MCF 10A (cell line): Measurements from ENCODE around the gene FANCC. TPM values are rescaled to one million over a fixed set of nuclear protein-coding genes. Genes with fewer than 3 reads are reported as not detected.

Experiments used
- BruUV-seq: library from RNA; stranded (reverse); fragments of 400-500 nt; replicated peaks from 2 replicates; lab custom pipeline; 2021; lab: Mats Ljungman, UMichigan
- CTCF ChIA-PET: fragments of 300-600 bp; sonication (Branson Sonifier 250); formaldehyde crosslinking; extraction: SDS; loops from one replicate; lab custom pipeline; 2021; ENCODE audit warnings: antibody characterized with exemption, inconsistent platforms; lab: Yijun Ruan, JAX
- POLR2A ChIA-PET: fragments of 300-600, 350-650 bp; sonication (Branson Sonifier 250); formaldehyde crosslinking; extraction: SDS; loops from one replicate; lab custom pipeline; 2020; ENCODE audit warnings: antibody characterized with exemption, inconsistent platforms; lab: Yijun Ruan, JAX
- DNase-seq: peaks from one replicate; pipeline ENCODE4 v3.0.0-alpha.2; 2018; ENCODE audit not compliant: unreplicated experiment
- H3K27ac Mint-ChIP-seq: one replicate; pipeline ENCODE4 v1.8.0; 2022; ENCODE audit warnings: mild to moderate bottlenecking, low read depth, mixed read lengths; ENCODE audit not compliant: unreplicated experiment
- H3K27me3 Mint-ChIP-seq: one replicate; pipeline ENCODE4 v1.8.0; 2022; ENCODE audit warnings: mixed read lengths; ENCODE audit not compliant: insufficient read depth, unreplicated experiment
- H3K36me3 Mint-ChIP-seq: one replicate; pipeline ENCODE4 v1.8.0; 2022; ENCODE audit warnings: mild to moderate bottlenecking, moderate library complexity, mixed read lengths; ENCODE audit not compliant: insufficient read depth, unreplicated experiment
- H3K4me1 Mint-ChIP-seq: one replicate; pipeline ENCODE4 v1.8.0; 2022; ENCODE audit warnings: mixed read lengths; ENCODE audit not compliant: insufficient read depth, unreplicated experiment
- H3K4me3 Mint-ChIP-seq: one replicate; pipeline ENCODE4 v1.8.0; 2022; ENCODE audit warnings: mild to moderate bottlenecking, moderate library complexity, mixed read lengths; ENCODE audit not compliant: unreplicated experiment
- H3K9me3 Mint-ChIP-seq: one replicate; pipeline ENCODE4 v1.8.0; 2022; ENCODE audit warnings: mixed read lengths; ENCODE audit not compliant: unreplicated experiment
- intact Hi-C: fragments of 100-400 bp; cut with micrococcal nuclease; formaldehyde crosslinking; loops from 2 replicates; pipeline ENCODE4 v1.14.1; 2022
- total RNA-seq: library from RNA; stranded (reverse); gene quantifications from 2 replicates; pipeline ENCODE4 v1.2.3, GENCODE V29; 2022
- TF ChIP-seq, protein P1 (sequence below): fragments of 200-600 bp; IDR thresholded peaks from one replicate; pipeline ENCODE4 v1.8.0; 2022; ENCODE audit warnings: antibody characterized with exemption, mild to moderate bottlenecking; ENCODE audit not compliant: unreplicated experiment

Gene FANCC
- total RNA-seq, 1 experiment from 2014 or later, result 12.1 TPM

- no peaks in the 10 kb centered on the region for H3K4me1 Mint-ChIP-seq
- no TSS peak for BruUV-seq
- CTCF ChIA-PET, result no interaction called here
Observed at GRCh38 chr9:95351051-95351450, 33.5 kb upstream of the FANCC start.

GRCh38 chr9:95350266-95350665, 32.8 kb upstream of the FANCC start:
- Mint-ChIP-seq H3K4me3 (no peak overlapping the region), H3K4me1 (no peaks in the 10 kb centered on the region), H3K36me3 (peaks cover 4% of the 10 kb centered on the region), H3K9me3 (no peaks in the 10 kb centered on the region), H3K27ac (no peak overlapping the region), H3K27me3 (no peaks in the 10 kb centered on the region)
- ChIA-PET CTCF (no interaction called here), POLR2A (no interaction called here)
- BruUV-seq, result no TSS peak
- intact Hi-C loops, result no loop called here
- TF ChIP-seq, protein P1, sequence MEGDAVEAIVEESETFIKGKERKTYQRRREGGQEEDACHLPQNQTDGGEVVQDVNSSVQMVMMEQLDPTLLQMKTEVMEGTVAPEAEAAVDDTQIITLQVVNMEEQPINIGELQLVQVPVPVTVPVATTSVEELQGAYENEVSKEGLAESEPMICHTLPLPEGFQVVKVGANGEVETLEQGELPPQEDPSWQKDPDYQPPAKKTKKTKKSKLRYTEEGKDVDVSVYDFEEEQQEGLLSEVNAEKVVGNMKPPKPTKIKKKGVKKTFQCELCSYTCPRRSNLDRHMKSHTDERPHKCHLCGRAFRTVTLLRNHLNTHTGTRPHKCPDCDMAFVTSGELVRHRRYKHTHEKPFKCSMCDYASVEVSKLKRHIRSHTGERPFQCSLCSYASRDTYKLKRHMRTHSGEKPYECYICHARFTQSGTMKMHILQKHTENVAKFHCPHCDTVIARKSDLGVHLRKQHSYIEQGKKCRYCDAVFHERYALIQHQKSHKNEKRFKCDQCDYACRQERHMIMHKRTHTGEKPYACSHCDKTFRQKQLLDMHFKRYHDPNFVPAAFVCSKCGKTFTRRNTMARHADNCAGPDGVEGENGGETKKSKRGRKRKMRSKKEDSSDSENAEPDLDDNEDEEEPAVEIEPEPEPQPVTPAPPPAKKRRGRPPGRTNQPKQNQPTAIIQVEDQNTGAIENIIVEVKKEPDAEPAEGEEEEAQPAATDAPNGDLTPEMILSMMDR, result no peak
- no peak for DNase-seq

More at GRCh38 chr9:95351051-95351450, 33.5 kb upstream of the FANCC start:
- peaks cover 4% of the 10 kb centered on the region for H3K36me3 Mint-ChIP-seq
- POLR2A ChIA-PET, result no interaction called here
- DNase-seq, result no peak
- intact Hi-C loops, result no loop called here
- no peak overlapping the region for H3K4me3 Mint-ChIP-seq
- H3K27ac Mint-ChIP-seq, result no peak overlapping the region
- TF ChIP-seq, protein P1, result no peak
- H3K27me3 Mint-ChIP-seq, result no peaks in the 10 kb centered on the region
- no peaks in the 10 kb centered on the region for H3K9me3 Mint-ChIP-seq

DNA sequence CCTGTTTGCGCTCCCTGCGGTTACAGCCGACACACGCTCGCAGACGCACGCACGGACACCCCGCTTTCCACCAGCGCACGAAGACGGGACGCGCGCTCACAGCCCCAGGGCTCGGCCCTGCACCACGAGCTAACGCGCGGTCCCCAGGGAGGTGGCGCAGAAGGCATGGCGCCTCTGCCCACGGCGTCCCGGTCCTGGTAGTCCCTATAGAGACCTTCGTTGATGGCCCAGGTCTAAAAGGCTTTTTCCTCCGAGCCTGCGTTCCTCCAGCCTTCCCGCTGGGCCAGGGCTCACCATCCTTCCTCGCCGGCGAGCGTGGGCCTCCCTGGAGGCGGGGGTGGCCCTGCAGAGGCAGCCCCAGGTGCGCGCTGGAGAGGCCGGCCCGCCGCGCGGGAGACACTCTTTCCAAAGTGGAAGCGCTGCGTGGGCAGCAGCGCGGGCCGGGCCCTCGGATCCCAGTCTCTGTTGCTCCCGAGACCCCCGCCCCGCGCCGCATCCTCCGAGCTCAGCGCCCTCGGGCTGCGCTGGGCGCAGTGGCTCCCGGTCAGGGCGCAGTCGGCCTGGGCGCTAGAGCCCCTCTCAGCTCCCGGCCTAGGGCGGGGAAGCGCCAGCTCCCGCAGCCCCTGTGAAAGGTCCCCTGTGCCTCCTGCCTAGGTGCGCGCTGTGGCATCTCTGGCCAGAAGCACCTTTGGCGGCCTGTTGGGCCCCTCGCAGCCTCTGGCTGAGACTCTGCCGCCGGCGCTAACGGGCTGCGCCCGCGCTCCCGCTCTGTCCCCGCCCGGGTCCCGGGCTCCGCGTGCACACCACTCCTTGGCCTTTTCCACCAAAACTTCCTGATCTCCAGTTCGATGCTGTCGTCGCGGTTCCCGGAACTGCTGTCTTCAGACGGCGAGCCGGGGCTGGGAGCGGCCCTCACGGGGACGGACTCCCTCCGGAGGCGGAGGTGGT, 31.9 kb upstream of the FANCC start:
- intact Hi-C loops, result no loop called here
- BruUV-seq, result no TSS peak
- DNase-seq, result no peak
- POLR2A ChIA-PET, result no interaction called here
- TF ChIP-seq, protein P1, result no peak
- no peak overlapping the region for H3K4me3 Mint-ChIP-seq
- CTCF ChIA-PET, result interaction anchor here (0.5 to 1.0 kb wide), 3 partner anchors 13 to 750 kb away, joined by 3 to 4 read pairs (median 3); no protein-coding TSS in a partner anchor
- H3K27me3 Mint-ChIP-seq, result no peaks in the 10 kb centered on the region
- H3K36me3 Mint-ChIP-seq, result peaks cover 4% of the 10 kb centered on the region
- H3K9me3 Mint-ChIP-seq, result no peaks in the 10 kb centered on the region
- H3K27ac Mint-ChIP-seq, result no peak overlapping the region
- H3K4me1 Mint-ChIP-seq, result no peaks in the 10 kb centered on the region

- Mint-ChIP-seq H3K9me3 (no peaks in the 10 kb centered on the region), H3K36me3 (peaks cover 1% of the 10 kb centered on the region), H3K4me3 (no peak overlapping the region), H3K27ac (no peak overlapping the region), H3K27me3 (no peaks in the 10 kb centered on the region), H3K4me1 (no peaks in the 10 kb centered on the region)
- TF ChIP-seq, protein P1, result no peak
- POLR2A ChIA-PET, result no interaction called here
- no peak for DNase-seq
- no TSS peak for BruUV-seq
- intact Hi-C loops, result no loop called here
- CTCF ChIA-PET, result no interaction called here
Observed at GRCh38 chr9:95346021-95346420, 28.5 kb upstream of the FANCC start.
